ENCODE data around the gene PRDX1.

- no peak for TF ChIP-seq EZH2 (optimal IDR thresholded peaks at IDR 0.05; ENCODE audit: low read depth, low read length)
- no peak for TF ChIP-seq CTCF (IDR thresholded peaks at IDR 0.05; ENCODE audit: low read length)
- TF ChIP-seq EZH2phosphoT487 (IDR thresholded peaks at IDR 0.05; ENCODE audit: low read length), result no peak
Observed at GRCh38 chr1:45535988-45536766, 14.5 kb upstream of the PRDX1 start.
